HG03457 (cell line): ENCODE data around the gene PTCRA.

Source experiments
- ATAC-seq: cut with Tn5 transposase; IDR thresholded peaks from one replicate; pipeline ENCODE4 v1.9.1; 2021; ENCODE audit warnings: moderate number of reproducible peaks; ENCODE audit not compliant: unreplicated experiment

The PTCRA gene

DNA sequence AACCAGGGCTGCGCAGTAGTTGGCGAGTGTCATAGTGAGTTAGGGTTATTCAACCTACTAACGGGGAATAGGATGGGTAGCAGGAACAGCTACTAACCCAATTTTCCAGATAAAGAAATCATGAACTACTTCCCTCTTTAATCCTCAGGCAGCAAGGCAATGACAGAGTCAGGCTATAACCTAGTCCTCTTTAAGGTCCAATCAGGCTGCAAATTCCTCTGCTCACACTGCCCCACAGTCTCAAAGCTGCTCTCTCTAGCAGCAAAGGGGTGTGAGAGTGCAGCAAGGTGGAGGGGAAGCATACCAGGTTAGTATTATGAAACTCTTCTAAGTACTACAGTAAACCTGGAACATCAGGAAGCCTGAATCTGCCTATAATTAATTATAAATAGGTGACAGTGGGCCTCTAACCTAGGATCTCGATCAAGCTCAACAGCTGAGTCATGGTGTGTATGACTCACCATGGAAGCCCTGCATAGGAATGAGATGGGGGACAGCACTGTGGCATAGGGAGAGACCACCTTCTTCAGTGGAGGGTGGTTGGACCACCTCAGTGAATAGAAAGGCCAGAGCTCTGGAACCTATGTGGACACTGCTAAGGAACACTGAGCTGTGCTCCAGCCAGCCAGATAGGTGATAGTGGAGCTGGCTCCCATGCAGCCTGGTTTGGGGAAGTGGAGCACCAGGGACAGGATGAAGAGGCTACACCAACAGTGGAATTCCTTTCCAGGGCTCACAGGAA is 55.2 kb downstream of the PTCRA start:
- no peak for ATAC-seq

DNA sequence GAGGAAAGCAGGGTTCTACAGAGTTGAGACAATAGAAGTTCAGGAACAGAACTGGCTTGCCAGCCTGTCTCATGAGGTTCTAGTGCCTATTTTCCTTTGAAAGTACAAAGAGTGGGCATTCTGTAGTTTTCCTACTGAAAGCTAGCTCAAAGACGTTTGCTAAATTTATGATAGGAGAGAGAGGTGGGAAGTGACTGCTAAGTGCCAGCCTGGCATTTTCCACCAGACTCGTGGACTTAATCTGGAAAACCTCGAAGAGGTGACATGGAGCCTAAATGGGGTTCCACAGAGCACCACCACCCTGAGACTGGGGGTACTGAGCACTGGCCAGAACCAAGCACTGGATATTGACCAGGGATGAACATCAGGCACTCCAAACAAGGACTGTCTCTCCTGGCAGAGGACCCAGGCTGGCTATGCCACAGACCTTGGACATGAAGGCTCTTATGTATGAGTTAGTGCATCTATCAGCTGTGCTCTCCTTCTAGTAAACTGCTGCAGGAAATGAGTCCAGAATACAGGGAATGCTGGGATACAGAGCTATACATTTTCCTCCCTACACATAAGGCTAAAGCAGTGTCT is 56.0 kb downstream of the PTCRA start:
- no peak for ATAC-seq

DNA sequence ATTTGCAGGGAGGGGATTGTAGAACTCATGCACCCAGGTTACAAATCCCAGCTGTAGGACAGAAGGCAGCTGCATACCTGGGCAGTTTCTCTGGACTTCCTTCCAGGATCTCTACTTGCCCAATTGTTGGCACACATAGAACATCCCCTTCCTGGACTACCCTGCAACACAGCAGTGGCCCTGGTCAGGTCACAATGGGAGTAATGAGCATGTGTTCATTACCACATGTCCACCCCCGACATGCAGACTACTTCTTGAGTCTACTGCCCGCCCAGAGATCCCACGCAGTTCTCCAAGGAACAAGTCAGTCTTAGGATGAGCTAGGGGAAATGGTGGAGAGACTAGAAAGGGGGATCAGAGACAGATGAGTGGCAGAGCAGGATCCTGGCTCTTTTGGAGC is 58.1 kb downstream of the PTCRA start:
- no peak for ATAC-seq

- no peak for ATAC-seq
Observed at GRCh38 chr6:42974919-42975505, 59.2 kb downstream of the PTCRA start.
